ENCODE data around the gene EDN3.

Gene EDN3

DNA sequence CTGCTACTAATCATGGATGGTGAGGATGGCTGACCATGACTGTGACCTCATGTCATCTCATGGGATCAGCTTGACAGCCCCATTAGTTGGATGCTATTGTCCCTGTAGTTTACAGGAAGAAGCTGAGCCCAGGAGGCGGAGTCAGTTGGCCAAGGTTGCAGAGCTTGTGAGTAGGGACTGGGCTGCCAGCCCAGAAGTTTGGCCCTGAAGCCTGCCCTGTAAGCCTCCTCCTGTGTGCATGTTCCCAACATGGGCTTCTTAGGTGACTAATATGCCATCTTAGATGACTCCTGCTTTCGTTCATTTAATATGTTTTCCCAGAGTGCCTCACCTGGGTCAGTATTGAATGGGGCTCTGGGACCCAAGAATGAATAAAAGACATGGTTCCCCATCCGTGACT is 6.9 kb downstream of the EDN3 start:
- DNase-seq (ENCODE audit: low read depth in 2 of 2, low spot score in 1 of 2) = no peak

DNA sequence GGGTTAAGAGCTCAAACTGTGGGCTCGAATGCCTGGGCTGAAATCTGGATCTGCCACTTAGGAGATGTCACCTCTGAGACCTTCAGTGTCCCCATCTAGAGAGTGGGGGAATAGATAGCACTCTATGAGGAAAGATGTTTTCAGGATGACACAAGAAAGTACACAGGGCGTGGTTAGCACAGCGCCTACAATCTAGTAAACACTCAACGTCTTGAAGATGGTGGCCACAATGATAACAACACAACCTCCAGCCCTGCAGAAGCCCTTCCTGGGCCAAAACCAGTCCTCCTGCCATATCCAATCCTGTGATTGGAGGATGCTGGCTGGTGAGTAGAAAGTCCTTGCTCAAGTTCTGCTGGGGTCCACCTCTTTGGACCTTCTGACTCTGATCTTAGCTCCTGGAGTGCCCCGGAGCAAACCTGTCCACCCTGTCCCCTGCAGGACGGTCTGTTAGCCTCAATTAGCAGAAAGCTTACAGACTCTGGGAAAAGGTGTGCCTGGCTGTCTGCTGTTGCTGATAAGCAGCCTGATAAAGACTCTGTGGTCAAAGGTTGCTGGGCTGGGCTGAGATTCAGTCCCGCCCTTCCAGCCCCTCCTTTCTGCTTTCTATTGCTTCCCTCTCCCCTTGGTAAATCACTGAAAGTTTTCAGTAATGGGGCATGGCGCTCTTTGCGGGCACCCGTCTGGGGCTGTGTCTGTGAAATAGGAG is 8.2 kb downstream of the EDN3 start:
- DNase-seq (ENCODE audit: low read depth in 2 of 2, low spot score in 1 of 2) = no peak

DNA sequence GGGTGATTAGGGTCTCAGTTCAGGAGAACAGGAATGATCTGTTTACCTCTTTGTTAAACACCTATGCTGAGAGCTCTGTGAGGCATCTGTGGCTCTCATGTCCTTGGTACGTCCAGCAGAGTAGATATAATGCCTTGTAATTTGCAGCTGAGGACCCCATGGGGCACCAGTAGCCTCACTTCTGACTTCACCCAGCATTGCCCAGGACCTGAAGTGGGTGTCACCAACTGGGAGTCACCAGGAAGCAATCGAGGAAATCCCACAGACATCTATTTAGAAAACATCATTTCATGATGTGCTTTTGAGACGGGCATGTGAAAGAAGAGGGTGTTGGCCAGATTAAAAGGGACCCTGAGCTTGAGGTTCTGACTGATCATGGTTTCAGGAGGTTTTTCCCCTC is 8.8 kb downstream of the EDN3 start:
- no peak for DNase-seq (ENCODE audit: low read depth in 2 of 2, low spot score in 1 of 2)

DNA sequence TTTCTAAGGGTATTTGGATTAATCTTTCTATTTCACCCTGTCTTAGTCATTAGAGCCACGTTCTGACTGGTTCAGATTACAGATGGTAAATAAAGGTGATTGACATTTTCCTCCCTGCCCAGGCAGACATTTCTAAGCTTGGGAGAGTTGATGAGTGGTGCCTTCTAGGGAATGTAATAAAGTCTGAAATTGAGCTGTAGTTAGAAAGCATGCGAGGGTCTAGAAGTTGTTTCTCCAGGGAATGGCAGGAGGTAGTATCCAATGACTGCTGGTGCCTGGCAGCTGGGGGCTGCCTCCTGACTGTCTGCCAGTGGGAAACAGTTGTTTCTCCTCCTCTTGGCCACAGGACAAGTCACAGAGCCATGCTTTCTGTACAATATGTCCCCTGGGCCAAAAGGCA is 14.6 kb downstream of the EDN3 start:
- DNase-seq (ENCODE audit: low read depth in 2 of 2, low spot score in 1 of 2) = no peak

DNA sequence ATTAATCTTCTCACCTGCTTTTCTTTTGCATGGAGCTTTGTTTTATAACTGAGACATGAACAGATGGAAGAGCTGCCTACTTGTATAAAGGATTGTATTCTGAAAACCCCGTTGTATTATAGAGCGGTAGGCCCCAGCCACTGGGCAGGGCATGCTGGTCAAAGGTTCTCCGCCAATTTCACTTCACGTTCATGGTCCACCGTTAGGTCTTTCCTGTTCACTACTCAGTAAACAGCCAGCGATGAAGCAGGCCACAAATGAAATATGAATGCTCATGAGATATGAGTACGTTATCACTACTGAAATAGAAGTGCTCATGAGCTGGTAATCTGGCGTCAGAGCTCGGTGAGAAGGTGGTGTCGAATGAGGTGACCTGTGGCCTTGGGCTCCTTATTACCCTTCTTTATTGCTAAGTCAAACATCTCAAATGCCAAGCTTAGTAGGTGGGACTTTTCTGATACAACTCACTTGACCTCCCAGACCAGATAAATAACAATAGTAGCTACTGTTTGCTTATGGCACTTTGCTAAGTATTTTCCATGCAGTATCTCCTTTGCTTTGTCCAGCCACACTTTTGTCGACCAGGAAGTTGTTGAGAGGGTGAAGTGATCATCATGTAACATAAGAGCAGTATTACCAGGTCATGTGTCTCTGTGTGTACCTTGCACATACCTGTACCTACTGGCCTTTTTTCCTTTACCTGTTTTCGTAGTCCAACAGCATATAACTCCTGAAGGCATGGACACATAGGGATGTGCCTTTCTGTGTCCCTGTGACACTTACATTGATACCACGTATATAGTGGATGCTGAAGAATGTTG is 16.7 kb downstream of the EDN3 start:
- no peak for DNase-seq (ENCODE audit: low read depth in 2 of 2, low spot score in 1 of 2)

DNA sequence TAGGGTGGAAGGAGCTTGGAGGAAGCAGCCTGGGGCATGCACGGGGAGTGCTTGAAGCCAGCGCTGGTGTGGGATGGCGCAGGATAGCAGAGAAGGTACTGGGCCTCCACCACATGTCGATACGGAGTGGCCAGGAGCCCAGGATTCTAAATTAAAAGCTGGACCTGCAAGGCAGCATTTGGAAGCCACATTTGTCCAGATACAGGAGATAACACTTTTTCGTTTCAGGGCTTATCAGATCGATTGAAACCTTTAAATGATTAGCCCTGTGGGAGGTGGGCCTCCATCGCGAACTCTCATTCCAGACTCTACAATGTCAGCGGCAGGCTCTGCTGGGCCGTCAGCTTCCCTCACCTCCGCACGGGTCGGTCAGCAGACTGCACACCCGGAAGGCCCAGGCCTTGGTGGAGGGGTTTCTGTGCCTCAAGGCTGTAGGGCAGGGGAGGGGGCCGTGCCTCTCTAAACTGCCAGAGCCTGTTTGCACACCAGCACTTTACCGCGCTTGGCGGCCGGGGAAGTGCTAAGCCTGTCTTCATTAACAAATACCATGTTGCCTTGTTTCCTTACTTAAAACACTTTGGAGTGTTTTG is 17.9 kb downstream of the EDN3 start:
- no peak for DNase-seq (ENCODE audit: low read depth in 2 of 2, low spot score in 1 of 2)

DNA sequence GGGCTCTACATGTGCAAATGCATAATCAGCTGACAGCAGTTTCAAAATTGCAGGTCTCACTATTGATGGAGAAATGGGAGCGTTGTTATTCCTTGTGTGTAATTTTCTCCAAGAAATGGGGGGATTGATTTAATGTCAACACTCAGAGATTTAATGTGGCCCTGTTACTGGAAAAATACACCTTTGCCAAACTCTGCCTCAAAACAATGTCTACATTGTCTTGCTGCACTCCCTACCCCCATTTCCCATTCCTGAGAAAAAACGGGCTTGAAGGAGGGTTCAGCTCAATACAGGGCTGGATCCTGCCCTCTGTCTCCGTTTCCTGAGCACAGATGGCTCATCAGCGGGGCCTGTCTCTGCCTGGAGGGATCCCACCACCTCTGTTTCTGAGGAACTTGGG is 18.4 kb downstream of the EDN3 start:
- DNase-seq (ENCODE audit: low read depth in 2 of 2, low spot score in 1 of 2) = no peak

DNA sequence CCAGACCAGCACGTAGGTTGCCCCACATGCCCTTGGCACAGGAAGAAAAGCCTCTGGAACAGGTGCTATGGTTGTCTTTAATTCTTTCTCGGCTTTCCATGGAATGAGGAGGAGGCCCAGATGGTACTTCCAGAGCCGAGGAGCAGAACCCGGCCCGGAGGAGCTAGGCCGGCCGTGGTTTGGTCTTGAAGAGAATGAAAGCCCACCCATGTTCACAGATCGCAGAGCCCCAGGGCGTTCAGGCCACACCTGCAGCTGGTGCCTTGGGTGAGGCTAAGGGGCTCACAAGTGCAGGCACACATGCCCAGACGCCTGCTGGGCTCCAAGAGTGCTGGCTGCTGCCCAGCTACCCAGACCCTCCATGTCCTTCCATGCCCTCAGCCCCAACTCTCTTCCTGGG is 20.0 kb downstream of the EDN3 start:
- DNase-seq (ENCODE audit: low read depth in 2 of 2, low spot score in 1 of 2) = no peak

DNA sequence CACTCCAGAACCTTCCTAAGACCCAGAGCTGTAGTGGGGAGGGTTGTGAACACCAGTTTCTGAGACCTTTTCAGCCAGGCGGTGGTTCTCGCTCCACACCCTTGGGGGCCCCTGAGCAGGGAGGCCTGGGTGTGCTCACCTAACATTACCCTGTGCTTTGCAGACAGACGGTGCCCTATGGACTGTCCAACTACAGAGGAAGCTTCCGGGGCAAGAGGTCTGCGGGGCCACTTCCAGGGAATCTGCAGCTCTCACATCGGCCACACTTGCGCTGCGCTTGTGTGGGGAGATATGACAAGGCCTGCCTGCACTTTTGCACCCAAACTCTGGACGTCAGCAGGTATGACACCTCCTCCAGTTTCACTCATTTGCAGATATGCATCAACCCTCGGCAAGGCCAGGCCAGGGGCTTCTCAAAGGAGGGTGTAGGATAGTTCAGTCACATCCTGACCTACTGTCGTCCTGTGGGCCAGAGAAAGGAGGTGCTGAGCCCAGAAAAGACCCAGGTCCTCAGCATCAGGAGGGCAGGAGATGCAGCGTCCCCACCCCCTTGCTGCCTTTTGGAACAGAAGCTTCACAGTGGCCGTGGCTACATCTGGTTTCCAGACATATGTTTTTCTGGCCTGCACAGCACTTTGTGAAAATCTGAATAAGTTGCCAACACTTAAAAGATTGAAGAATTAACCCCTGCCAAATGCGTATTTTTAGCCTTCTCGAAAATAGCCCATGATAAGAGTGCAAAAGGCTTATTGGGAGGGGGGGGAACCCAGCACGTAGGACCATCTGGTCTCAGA is 20.6 kb downstream of the EDN3 start:
- DNase-seq (ENCODE audit: low read depth in 2 of 2, low spot score in 1 of 2) = no peak

DNA sequence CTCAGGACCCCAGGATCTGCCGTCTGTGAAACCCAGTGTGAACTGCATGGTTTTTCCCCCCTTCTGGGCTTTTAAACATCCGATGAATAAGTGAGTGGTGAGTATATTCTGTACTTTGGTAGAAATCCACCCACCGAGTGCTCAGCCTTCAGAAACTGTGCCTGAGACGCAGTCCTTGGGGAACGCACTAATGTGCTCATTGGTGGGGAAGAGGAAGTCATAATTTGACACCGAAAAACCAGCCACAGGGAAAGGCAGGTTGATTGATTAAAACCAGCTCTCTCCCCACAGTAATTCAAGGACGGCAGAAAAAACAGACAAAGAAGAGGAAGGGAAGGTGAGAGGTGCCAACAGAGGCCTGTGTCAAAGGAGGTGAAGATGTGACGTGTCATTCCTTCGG is 21.7 kb downstream of the EDN3 start:
- DNase-seq (ENCODE audit: low read depth in 2 of 2, low spot score in 1 of 2) = no peak

DNA sequence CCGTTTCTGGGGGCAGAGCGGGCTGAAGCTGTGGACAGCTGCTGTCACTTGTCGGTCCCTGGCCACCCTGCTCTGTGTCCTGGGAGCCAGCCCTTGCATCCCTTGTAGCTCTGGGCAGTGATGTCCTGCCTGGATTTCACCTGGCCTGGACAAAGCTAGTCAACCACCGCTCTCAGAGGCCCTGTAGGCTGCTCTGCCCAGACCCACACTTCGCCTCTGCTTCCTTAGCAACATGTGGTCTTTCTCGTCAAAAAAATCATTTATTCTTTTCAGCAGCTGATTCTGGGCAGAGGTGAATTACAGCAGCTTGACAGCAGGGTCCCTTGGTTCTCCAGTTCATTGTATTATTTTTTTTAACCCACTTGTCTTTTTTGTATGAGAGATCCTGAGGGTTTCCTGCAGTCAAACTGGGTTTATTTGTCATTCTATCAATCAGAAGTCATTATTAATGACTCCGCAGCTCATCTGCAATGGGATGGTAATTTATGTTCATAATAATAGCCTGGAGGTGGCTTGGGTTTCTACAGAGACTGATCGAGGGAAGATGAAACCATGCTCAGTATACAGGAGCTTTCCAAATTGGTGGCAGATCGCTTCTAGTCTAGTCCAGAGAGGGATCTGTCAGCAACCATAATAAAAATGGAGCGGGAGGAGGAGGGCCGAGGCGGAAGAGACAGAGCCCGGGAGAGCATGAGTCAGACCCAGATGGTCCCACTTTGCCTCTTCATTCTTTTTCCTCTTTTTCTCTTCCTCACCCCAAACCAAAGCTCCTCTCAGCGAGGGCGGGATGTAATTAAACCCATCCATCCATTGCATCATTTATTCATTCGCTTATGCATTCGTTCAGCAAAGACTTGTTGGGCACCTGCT is 22.4 kb downstream of the EDN3 start:
- DNase-seq (ENCODE audit: low read depth in 2 of 2, low spot score in 1 of 2) = no peak

DNA sequence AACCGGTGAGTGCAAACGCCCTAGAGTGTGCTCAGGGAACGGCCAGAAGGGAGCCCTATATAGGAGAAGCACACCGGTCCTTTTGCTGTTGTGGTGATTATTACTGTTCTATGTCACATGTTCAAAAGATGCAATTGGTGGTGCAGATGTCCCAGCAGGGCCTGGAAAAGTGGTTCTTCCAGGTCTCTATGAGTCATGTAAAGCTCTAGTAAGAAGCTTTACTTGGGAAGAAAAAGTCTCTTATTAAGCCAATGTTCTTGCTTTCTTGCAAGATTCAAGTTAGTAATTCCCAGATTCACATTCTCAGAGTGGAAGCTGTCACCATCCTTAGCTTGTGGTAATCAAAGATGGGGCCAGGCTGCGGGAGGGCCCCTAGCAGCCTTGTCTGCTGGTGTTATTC is 23.3 kb downstream of the EDN3 start:
- no peak for DNase-seq (ENCODE audit: low read depth in 2 of 2, low spot score in 1 of 2)

DNA sequence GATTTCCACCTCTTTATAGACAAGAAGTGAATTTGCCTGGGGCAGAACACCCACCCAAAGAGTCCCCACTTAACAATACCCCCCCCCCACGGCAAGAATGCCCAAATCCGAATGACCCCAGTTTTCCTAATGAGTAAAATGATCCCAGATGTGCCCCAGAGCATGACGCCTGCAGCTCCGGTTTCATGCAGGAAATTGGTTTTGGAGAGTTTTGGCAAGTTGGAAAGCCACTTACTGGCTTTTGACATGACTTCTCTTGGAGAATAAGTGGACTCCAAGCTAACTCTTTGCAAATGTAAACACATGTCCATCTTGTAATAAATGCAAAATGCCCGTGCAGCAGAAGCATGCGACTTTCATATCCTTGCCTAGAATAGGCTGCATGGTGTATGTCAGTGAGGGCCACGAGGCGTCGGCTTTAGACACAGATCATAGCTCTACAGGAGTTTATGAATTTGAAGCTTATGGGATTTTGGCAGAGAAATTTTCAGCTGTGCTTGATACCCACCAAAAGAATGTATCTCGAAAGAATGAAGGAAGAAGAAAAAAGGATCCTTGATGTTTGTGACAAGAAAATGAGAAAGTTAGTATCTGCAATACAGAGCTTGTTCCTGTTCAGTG is 24.2 kb downstream of the EDN3 start:
- no peak for DNase-seq (ENCODE audit: low read depth in 2 of 2, low spot score in 1 of 2)

DNA sequence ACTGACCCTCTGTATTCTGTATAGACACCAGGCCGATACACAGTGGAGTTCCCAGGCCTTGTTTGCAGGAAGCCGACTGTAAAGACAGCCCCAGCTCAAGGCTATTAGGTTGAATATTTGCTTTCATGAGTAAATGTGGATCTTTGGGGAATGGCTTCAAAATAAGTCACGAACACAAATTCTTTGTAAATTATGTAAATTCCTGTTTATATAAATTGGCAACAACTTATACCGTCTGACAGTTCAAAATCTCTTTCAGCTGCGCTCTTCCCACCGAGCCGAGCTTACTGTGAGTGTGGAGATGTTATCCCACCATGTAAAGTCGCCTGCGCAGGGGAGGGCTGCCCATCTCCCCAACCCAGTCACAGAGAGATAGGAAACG is 24.7 kb downstream of the EDN3 start:
- DNase-seq (ENCODE audit: low read depth in 2 of 2, low spot score in 1 of 2) = no peak

DNA sequence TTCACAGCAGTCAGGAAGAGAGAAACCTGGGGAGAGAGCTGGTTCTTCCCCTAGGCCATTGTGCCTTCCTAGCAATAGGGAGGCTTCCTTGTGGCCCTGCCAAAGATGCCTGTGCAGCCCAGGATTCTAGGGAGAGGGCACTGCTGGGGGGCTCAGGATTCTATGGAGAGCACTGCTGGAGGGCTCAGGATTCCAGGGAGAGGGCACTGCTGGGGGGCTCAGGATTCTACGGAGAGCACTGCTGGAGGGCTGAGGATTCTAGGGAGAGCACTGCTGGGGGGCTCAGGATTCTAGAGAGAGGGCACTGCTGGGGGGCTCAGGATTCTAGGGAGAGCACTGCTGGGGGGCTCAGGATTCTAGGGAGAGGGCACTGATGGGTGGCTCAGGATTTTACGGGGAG is 25.8 kb downstream of the EDN3 start:
- DNase-seq (ENCODE audit: low read depth in 2 of 2, low spot score in 1 of 2) = no peak

DNA sequence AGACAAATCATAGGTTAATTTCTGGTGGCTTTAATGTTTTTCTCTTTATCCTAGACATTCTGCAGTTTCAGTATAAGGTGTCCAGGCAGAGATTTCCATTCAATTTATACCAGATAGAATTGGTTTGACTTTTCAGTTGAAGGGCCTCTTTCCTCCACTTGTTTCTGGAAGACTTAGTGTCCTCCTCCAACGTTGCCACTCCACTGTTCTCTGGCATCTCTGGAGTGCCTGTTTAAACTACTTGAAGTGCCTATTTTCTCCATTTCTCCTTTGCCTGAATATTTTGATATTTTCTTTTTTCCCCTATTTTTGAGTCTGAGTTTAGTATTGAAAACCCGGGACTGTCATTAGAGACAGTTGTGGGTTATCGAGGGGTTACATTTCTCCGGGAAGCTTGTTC is 27.7 kb downstream of the EDN3 start:
- DNase-seq (ENCODE audit: low read depth in 2 of 2, low spot score in 1 of 2) = no peak

DNA sequence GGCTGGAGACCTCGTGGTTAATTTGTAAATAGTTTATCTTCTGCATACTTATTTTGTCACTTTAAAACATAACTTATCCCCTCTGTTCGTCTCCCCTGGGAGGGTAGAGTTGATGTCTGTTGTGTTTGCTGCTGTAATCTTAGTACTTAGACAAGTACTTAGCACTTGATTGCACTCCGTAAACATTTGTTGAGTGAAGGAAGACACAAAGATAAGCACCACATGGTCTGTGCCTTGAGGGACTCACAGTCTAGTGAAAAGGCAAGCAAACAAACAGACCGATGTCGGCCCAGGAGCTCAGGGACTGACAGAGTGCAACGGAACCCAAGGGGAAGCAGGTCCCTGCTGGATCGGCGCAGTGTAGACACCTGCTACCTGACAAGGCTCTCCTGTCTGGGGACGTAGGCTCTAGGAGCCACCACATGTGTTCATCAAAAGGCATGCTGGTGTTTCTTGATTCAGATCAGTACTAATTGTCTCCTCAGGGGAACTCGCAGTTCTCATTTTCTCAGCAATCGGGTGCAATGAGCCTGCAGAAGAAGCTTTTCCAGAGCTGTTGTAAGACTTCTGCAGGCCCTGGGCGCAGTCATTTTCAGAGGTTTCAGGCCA is 31.4 kb downstream of the EDN3 start:
- no peak for DNase-seq (ENCODE audit: low read depth in 2 of 2, low spot score in 1 of 2)

DNA sequence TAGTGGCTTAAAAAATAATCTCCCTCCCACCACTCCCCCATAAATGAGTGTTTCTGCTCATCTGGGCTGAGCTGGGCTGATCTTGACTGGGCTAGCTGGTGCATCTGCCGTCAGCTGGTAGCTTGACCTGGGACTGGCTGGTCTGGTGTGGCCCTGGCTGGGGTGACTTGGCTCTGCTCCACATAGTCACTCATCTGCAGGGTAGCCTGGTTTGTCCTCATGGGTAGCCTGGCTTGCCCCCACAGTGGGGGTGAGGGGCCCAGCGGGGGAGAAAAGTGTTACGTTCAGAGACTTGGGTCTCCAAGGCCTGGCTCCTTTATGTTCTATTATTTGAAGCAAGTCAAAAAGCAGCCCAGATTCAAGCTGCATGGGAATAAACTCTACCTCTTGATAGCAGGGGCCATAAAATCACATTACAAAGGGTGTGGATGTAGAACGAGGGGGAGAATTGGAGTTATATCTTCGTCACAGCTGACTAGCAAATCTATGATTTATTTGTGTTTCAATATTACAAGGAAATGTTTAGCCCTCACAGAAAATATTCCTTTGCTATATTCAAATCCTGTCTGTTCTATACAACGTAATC is 32.9 kb downstream of the EDN3 start:
- no peak for DNase-seq (ENCODE audit: low read depth in 2 of 2, low spot score in 1 of 2)

DNA sequence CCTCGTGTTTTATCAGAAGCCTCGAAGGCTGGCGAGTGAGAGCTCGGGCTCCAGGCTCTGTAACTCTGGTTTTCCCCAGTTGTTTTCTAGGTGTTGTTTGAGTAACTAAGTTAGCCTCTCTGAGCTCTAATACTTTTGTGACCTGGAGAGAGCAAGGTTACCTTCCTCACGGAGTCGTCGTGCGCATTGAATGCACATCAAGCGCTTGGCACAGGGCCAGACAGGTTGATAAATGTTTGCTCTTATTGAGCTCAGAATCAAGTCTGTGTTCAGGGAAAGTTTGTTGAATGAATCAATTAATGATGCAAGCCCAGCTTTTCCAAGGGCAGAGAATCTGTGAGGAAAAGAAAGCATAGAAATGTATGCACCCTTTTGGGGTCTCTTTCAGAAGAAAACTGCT is 33.5 kb downstream of the EDN3 start:
- DNase-seq (ENCODE audit: low read depth in 2 of 2, low spot score in 1 of 2) = no peak

Data from stimulated activated CD8-positive, alpha-beta memory T cell treated with anti-CD3 and anti-CD28 coated beads, Interleukin-4, amount 100 ng/mL, for 1 hour (primary cell).